Neuron (in vitro differentiated cells): ENCODE results near the gene HCRT.
A peak's percentile ranks its signal among the peaks of the same experiment; 100 is the strongest.
"Not testable (repeated sequence)": the region's sequence is repeated elsewhere in the genome, so short reads cannot be mapped to it uniquely, and the experiment has no call there.

Experiments
- H2AFZ ChIP-seq: one replicate; pipeline ENCODE4 v1.6.1; 2013; ENCODE audit warnings: low read depth, mild to moderate bottlenecking, inconsistent platforms, low read length, moderate library complexity
- H3K27me3 ChIP-seq: one replicate; pipeline ENCODE4 v1.6.1; 2013; ENCODE audit warnings: low read length; ENCODE audit not compliant: insufficient read depth
- H3K36me3 ChIP-seq: one replicate; pipeline ENCODE4 v1.6.1; 2013; ENCODE audit warnings: low read length; ENCODE audit not compliant: insufficient read depth
- H3K4me1 ChIP-seq: one replicate; pipeline ENCODE4 v1.6.1; 2013; ENCODE audit warnings: low read length; ENCODE audit not compliant: insufficient read depth
- H3K4me3 ChIP-seq: 2 replicates; pipeline ENCODE4 v1.5.1; 2013; ENCODE audit warnings: mild to moderate bottlenecking, low read length, moderate library complexity
- H3K9me3 ChIP-seq: one replicate; pipeline ENCODE4 v1.6.1; 2013; ENCODE audit warnings: low read length

Gene HCRT

DNA sequence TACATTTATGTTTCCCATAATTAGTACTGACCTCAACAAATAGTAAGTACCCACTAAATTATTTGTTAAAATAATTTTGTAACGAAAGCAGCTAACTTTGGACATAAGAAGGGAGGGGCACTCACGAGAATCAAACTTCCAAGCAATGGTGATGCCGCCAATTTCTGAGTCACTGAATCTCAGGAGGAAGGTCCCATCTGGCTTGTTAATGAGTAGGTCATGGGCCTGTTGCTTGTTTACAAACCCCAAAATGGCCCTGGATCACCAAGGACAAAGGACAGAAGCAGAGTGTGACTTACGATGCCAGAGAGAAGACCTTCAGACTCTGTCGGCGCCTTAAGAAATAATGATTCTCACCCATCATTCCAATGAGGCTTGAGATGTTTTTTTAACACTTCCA, 24.8 kb upstream of the HCRT start:
- Histone ChIP-seq H3K4me1 (no peaks in the 10 kb centered on the region), H2AFZ (no peak overlapping the region), H3K27me3 (no peaks in the 10 kb centered on the region), H3K4me3 (no peak overlapping the region), H3K9me3 (no peaks in the 10 kb centered on the region), H3K36me3 (peaks cover 75% of the 10 kb centered on the region)

DNA sequence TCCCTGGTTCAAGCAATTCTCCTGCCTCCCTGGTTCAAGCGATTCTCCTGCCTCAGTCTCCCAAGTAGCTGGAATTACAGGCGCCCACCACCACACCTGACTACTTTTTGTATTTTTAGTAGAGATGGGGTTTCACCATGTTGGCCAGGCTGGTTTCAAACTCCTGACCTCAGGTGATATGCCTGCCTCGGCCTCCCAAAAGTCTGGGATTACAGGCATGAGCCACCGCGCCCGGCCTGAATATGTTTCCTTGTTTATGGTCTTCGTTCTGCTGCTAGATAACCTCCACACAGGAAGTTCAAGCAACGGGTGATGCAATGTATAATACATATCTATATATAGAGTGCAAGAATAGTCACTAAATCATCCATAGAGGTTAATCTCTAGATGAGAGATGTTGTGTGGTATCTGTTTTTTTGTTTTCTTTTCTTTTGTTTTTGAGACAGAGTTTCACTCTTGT, 20.9 kb upstream of the HCRT start:
- not testable (repeated sequence) for H3K4me1 ChIP-seq, H3K27me3 ChIP-seq, H3K4me3 ChIP-seq, H3K9me3 ChIP-seq, H2AFZ ChIP-seq
- peaks cover 83% of the 10 kb centered on the region for H3K36me3 ChIP-seq

GRCh38 chr17:42203354-42203753, 18.1 kb upstream of the HCRT start:
- no peaks in the 10 kb centered on the region for H3K9me3 ChIP-seq
- H2AFZ ChIP-seq = no peak overlapping the region
- no peak overlapping the region for H3K4me3 ChIP-seq
- no peaks in the 10 kb centered on the region for H3K27me3 ChIP-seq
- H3K36me3 ChIP-seq = peaks cover 75% of the 10 kb centered on the region
- peaks cover 10% of the 10 kb centered on the region for H3K4me1 ChIP-seq

GRCh38 chr17:42202696-42203095, 17.4 kb upstream of the HCRT start:
- Histone ChIP-seq H3K9me3 (no peaks in the 10 kb centered on the region), H2AFZ (no peak overlapping the region), H3K27me3 (no peaks in the 10 kb centered on the region), H3K36me3 (peaks cover 71% of the 10 kb centered on the region), H3K4me1 (peaks cover 10% of the 10 kb centered on the region), H3K4me3 (no peak overlapping the region)

DNA sequence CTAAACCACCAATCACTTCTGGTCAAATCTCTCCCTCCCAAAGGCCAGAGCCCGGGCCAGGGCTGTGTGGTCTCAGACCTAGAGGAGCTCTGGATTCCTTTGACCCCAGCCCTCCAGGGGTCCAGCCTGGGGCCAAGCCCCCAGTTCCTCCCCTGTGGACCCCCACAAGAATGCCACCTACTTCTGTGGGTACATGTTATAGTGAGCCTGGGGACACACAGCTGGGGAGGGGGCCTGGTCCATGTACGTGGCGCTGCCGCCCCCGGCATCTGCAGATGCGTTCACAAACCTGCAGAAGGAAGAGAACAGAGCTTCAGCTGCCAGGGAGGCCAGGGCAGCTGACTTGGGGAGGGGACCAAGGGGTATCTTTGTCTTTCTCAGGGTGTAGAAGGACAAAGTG, 16.9 kb upstream of the HCRT start:
- no peaks in the 10 kb centered on the region for H3K27me3 ChIP-seq
- H3K36me3 ChIP-seq = peaks cover 67% of the 10 kb centered on the region
- no peak overlapping the region for H3K4me3 ChIP-seq
- H2AFZ ChIP-seq = no peak overlapping the region
- H3K9me3 ChIP-seq = no peaks in the 10 kb centered on the region
- H3K4me1 ChIP-seq = peaks cover 10% of the 10 kb centered on the region

DNA sequence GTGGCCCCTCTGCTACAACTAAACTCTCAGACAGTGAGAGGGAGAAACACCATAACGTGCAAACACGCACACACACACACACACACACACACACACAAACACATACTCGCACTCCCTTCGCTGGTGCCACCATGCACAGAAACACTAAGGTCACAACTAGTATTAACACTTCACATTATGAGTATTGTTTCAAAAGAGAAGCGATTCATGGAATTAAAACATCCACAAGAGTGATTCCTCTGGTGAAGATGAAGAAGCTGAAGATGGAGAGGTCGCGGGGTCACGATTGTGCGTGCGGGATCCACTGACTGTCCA, 16.2 kb upstream of the HCRT start:
- H3K36me3 ChIP-seq = peaks cover 60% of the 10 kb centered on the region
- no peaks in the 10 kb centered on the region for H3K9me3 ChIP-seq
- no peaks in the 10 kb centered on the region for H3K27me3 ChIP-seq
- peaks cover 10% of the 10 kb centered on the region for H3K4me1 ChIP-seq
- no peak overlapping the region for H2AFZ ChIP-seq
- H3K4me3 ChIP-seq = no peak overlapping the region

DNA sequence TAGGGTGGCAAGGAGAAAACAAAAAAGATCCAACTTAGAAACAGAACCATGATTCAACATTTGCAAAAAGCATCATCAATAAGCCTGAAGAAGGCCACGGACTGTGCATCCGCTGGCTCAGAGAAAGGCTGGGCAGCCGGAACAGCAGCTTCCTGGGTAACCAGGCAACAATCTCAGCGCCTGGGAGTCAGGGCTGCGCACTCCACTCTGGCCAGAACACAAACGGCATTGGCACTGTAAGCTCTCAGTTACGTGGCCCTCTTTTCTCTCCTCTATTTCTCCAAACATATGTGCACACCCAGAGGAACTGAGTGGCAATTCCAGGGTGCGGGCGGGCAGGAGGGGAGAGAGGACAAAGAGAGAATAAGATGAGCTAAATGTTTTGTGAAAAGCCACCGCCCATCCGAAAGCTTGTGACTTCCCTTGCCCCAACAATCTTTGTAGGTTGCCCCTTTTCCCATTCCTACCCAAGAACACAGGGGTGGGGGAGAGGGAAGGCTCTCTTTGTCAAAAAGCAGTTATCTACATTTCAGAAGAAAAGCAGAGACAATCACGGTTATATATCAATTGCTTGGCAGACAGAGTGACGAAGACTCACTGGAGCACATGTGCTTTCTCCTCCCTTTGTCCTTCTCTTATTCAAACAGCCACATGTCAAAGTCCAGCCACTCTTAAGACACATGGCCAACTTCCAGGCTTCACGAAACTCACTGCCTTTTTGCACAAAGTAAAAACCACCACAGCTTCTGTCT, 15.6 kb upstream of the HCRT start:
- peaks cover 10% of the 10 kb centered on the region for H3K4me1 ChIP-seq
- peaks cover 55% of the 10 kb centered on the region for H3K36me3 ChIP-seq
- no peaks in the 10 kb centered on the region for H3K27me3 ChIP-seq
- no peak overlapping the region for H3K4me3 ChIP-seq
- H3K9me3 ChIP-seq = no peaks in the 10 kb centered on the region
- no peak overlapping the region for H2AFZ ChIP-seq

DNA sequence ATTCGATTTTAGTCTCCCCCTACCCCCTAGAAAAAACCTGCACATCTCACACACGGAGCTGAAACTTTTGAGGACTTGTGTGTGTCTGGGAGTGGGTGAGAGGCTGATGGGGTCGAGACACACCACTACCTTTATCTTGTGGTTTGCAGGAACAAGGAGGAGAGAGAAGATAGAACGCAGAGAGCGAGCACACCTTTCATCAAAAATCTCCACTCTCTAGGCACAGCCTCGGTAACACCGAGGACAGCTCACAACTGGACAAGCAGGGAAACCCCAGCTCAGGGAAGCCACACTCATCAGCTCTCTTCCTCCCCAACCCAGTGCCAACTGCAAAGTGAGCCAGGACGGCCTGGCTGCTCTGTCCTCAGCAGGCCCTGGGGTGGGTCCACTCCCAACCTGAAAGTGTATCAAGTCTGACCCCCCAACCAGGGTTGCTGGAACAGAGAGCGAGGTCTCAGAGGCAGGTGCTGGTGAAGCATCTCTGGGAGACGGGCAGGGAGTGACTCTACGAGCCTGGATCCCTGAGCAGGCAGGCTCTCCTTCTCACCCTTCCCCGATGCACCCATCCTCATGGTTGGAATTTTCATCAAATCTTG, 14.3 kb upstream of the HCRT start:
- Histone ChIP-seq H3K4me3 (no peak overlapping the region), H3K9me3 (no peaks in the 10 kb centered on the region), H3K4me1 (peaks cover 10% of the 10 kb centered on the region), H3K36me3 (peaks cover 43% of the 10 kb centered on the region), H2AFZ (no peak overlapping the region), H3K27me3 (no peaks in the 10 kb centered on the region)

GRCh38 chr17:42198897-42199296, 13.6 kb upstream of the HCRT start:
- H3K4me3 ChIP-seq = no peak overlapping the region
- H3K36me3 ChIP-seq = peaks cover 37% of the 10 kb centered on the region
- peaks cover 13% of the 10 kb centered on the region for H3K4me1 ChIP-seq
- H2AFZ ChIP-seq = no peak overlapping the region
- no peaks in the 10 kb centered on the region for H3K27me3 ChIP-seq
- H3K9me3 ChIP-seq = no peaks in the 10 kb centered on the region

DNA sequence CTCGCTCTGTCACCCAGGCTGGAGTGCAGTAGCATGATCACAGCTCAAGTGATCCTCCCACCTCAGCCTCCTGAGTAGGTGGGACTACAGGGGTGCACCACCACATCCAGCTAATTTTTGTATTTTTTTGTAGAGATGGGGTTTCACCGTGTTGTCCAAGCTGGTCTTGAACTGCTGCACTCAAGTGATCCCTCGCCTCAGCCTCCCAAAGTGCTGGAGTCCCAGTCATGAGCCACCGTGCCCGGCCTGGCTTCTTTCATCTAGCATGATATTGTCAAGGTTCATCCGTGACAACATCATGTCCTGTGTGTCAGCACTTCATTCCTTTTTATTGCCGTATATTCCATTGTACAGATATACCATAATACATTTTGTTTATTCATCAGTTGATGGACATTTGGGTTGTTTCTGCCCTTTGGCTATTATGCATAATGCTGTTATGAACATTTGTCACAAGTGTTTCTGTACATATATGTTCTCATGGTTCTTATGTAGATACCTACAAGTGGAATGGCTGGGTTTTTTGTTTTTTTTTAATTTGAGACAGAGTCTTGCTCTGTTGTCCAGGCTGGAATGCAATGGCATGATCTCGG, 12.4 kb upstream of the HCRT start:
- H3K36me3 ChIP-seq = peaks cover 28% of the 10 kb centered on the region
- H3K27me3 ChIP-seq = no peaks in the 10 kb centered on the region
- H3K9me3 ChIP-seq = no peaks in the 10 kb centered on the region
- H2AFZ ChIP-seq = no peak overlapping the region
- no peak overlapping the region for H3K4me3 ChIP-seq
- H3K4me1 ChIP-seq = peaks cover 18% of the 10 kb centered on the region

GRCh38 chr17:42193969-42194899, 9.0 kb upstream of the HCRT start, which contains the start of gene GHDC:
Gene GHDC (minus strand): TSS chr17:42194494. CDS start chr17:42193581, 913 bp downstream.
- Histone ChIP-seq H3K9me3 (no peaks in the 10 kb centered on the region), H3K27me3 (no peaks in the 10 kb centered on the region), H2AFZ (peak within 1 kb of the TSS; percentile 70), H3K4me3 (peak within 1 kb of the TSS; percentile 78), H3K4me1 (peaks cover 8% of the 10 kb centered on the region), H3K36me3 (no peaks in the 10 kb centered on the region)

DNA sequence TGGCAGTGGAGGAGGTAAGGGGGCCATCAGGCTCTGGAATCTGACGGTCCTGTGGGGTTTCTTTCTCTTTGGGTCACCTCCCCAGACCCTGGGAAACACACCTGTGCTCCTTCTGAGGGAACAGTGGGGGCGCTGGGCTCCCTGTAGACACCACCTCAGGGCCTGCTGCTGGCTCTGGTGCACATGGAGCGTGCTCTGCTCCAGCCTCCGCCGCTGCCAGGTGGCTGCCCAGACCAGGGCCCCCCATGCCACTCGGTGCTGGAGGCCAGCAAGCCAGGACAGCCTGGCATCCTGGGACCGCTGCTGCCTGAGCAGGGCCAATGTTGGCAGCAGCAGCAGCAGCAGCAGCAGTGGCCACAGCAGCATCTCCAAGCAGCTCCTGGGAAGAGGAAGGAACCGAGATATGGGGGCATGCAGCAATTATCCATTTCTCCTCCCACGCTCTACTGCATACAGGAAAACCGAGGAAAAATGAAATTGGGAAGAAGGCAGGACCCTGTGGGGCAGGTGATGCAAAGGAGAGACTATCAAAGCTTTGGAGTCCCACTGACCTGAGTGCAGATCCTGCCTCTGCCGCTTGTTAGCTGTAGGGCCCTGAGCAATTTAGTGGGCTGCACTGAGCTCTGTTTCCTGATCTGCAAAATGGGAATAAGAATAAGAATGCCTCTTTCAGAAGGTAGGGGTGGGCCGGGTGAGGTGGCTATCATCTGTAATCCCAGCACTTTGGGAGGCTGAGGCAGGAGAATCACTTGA, 8.1 kb upstream of the HCRT start:
- Histone ChIP-seq H3K4me1 (peaks cover 8% of the 10 kb centered on the region), H3K36me3 (no peaks in the 10 kb centered on the region), H3K4me3 (peak overlapping the region; percentile 78), H2AFZ (no peak overlapping the region), H3K27me3 (no peaks in the 10 kb centered on the region), H3K9me3 (no peaks in the 10 kb centered on the region)
